GM12878 (cell line): ENCODE results near the gene SMARCC1. TPM values are rescaled to one million over a fixed set of nuclear protein-coding genes. Genes with fewer than 3 reads are reported as not detected.

Source experiments
- ATAC-seq: fragments of 200-7000 bp; cut with Tn5 transposase; 3 replicates; pipeline ENCODE4 v1.9.1; 2020; ENCODE audit warnings: mild to moderate bottlenecking, moderate library complexity
- BruUV-seq: library from RNA; stranded (reverse); fragments of 400-500 nt; replicated peaks from 2 replicates; lab custom pipeline; 2021; lab: Mats Ljungman, UMichigan
- CTCF ChIA-PET: fragments of 300-600 bp; sonication (Branson Sonifier 250); formaldehyde crosslinking; extraction: SDS; loops from one replicate; lab custom pipeline; 2021; ENCODE audit warnings: inconsistent platforms; lab: Yijun Ruan, JAX
- POLR2A ChIA-PET: fragments of 350-600 bp; formaldehyde crosslinking; extraction: SDS; loops from one replicate; lab custom pipeline; 2021; ENCODE audit warnings: inconsistent platforms; lab: Charles Lee
- RAD21 ChIA-PET: fragments of 300-600 bp; sonication (Branson Sonifier 250); formaldehyde crosslinking; loops from one replicate; lab custom pipeline; 2023; ENCODE audit warnings: antibody characterized with exemption; ENCODE audit not compliant: unreplicated experiment; lab: Charles Lee
- SMC1A ChIA-PET: fragments of 300-600 bp; sonication (Branson Sonifier 250); formaldehyde crosslinking; loops from one replicate; lab custom pipeline; 2023; ENCODE audit not compliant: unreplicated experiment, uncharacterized antibody; lab: Charles Lee
- DNase-seq: peaks from one replicate; pipeline ENCODE4 v3.0.0-alpha.2; 2011; ENCODE audit warnings: low read depth, low spot score
- FAIRE-seq: peaks from 3 replicates; lab custom pipeline; 2011; peaks lifted over from hg19 to GRCh38; lab: Jason Lieb, UNC
- H2AFZ ChIP-seq: 2 replicates; pipeline ENCODE4 v1.6.0; 2011; ENCODE audit warnings: low read depth, low read length, control low read depth; ENCODE audit not compliant: control insufficient read depth
- H3K27ac ChIP-seq: 2 replicates; pipeline ENCODE4 v1.5.1; 2011; ENCODE audit warnings: control low read depth; ENCODE audit not compliant: control insufficient read depth, insufficient read depth
- H3K27me3 ChIP-seq, 2 experiments: replicated peaks in 1 of 2; 2 replicates each; pipeline versions ENCODE4 v1.6.0 to v1.6.1; 2011; ENCODE audit warnings: low read length in 1 of 2; ENCODE audit not compliant: control insufficient read depth in 2 of 2, insufficient read depth in 2 of 2
- H3K36me3 ChIP-seq, 2 experiments: 2 replicates each; pipeline ENCODE4 v1.5.1; 2011; ENCODE audit warnings: low read length in 1 of 2; ENCODE audit not compliant: control insufficient read depth in 2 of 2, insufficient read depth in 2 of 2
- H3K4me1 ChIP-seq: 2 replicates; pipeline ENCODE4 v1.6.1; 2011; ENCODE audit warnings: mild to moderate bottlenecking, low read length, moderate library complexity, mixed read lengths; ENCODE audit not compliant: control insufficient read depth, insufficient read depth
- H3K4me2 ChIP-seq: 2 replicates; pipeline ENCODE4 v1.6.0; 2011; ENCODE audit warnings: control low read depth; ENCODE audit not compliant: control insufficient read depth, insufficient read depth
- H3K4me3 ChIP-seq: fragments of 200-600 bp; sonication (generic); 2 replicates; pipeline ENCODE4 v1.5.1; 2016
- H3K79me2 ChIP-seq: 2 replicates; pipeline ENCODE4 v1.6.0; 2011; ENCODE audit warnings: low read length; ENCODE audit not compliant: control insufficient read depth, insufficient read depth
- H3K9ac ChIP-seq: 2 replicates; pipeline ENCODE4 v1.8.0; 2011; ENCODE audit warnings: low read length, control low read depth, mixed read lengths; ENCODE audit not compliant: control insufficient read depth, insufficient read depth
- H3K9me3 ChIP-seq: replicated peaks from 3 replicates; pipeline ENCODE4 v1.5.1; 2011; ENCODE audit warnings: mild to moderate bottlenecking, low read length; ENCODE audit not compliant: control insufficient read depth, insufficient read depth
- H4K20me1 ChIP-seq: 2 replicates; pipeline ENCODE4 v1.6.0; 2011; ENCODE audit not compliant: control insufficient read depth, insufficient read depth
- ATF7 ChIP-seq: fragments of 450-650 bp; IDR thresholded peaks from 2 replicates; pipeline ENCODE4 v1.6.1; 2016; ENCODE audit warnings: low read depth, mild to moderate bottlenecking
- BMI1 ChIP-seq: fragments of 450-650 bp; IDR thresholded peaks from 2 replicates; pipeline ENCODE4 v1.6.1; 2016; ENCODE audit warnings: mild to moderate bottlenecking, moderate library complexity, borderline replicate concordance
- IKZF1 ChIP-seq: fragments of 450-650 bp; conservative IDR thresholded peaks from 2 replicates; pipeline ENCODE4 v1.6.1; 2017; ENCODE audit warnings: antibody characterized with exemption, mild to moderate bottlenecking
- RUNX3 ChIP-seq: IDR thresholded peaks from 2 replicates; pipeline ENCODE4 v1.6.1; 2012; ENCODE audit warnings: low read length, inconsistent platforms
- SP1 ChIP-seq: IDR thresholded peaks from one replicate; pipeline ENCODE4 v1.6.1; 2011; ENCODE audit warnings: low read depth, low read length
- TBL1XR1 ChIP-seq: IDR thresholded peaks from 2 replicates; pipeline ENCODE4 v1.6.1; 2012; ENCODE audit warnings: low read depth, low read length, improper control_type of control experiment
- in situ Hi-C: fragments of 300-500 bp; cut with MboI; formaldehyde crosslinking; loops from 9 replicates; pipeline ENCODE4 v1.14.3; 2018; ENCODE audit warnings: mixed read lengths
- intact Hi-C: fragments of 100-400 bp; cut with micrococcal nuclease; formaldehyde crosslinking; loops from one replicate; pipeline ENCODE4 v1.14.2; 2022; ENCODE audit not compliant: unreplicated experiment
- polyA plus RNA-seq, 11 experiments: library from polyadenylated mRNA; depleted of rRNA in 4 of 11; unstranded in 6 of 11; stranded (reverse) in 5 of 11; fragments of >200 nt; fragmentation: Nextera tagmentation in 4 of 11; fragmentation: Illumina TruSeq in 1 of 11; extraction: Ambion mirVana in 4 of 11; extraction: Trizol in 1 of 11; gene quantifications; 1 replicate in 1 of 11; 2 replicates in 10 of 11; pipeline versions ENCODE4 v1.2.1 to v1.2.3, GENCODE V29; 2011 to 2016; ENCODE audit warnings: inconsistent platforms in 2 of 11, missing spikeins in 2 of 11, low read depth in 1 of 11
- total RNA-seq, 4 experiments: library from RNA; depleted of rRNA in 3 of 4; stranded (reverse); fragments of >200 nt in 3 of 4; fragmentation: Illumina TruSeq in 1 of 4; extraction: Trizol in 1 of 4; gene quantifications; 2 replicates each; pipeline versions ENCODE4 v1.2.1 to v1.2.3, GENCODE V29; 2013 to 2021
- TF ChIP-seq, protein P1 (sequence below): fragments of 450-650 bp; IDR thresholded peaks from 2 replicates; pipeline ENCODE4 v1.6.1; 2017; ENCODE audit warnings: mild to moderate bottlenecking, moderate library complexity

SMARCC1 gene
- total and polyA plus RNA-seq, 10 of the 15 experiments (the other 5 are each of a cell fraction or from before 2014, with no cell fraction given): 26.6 to 147 (median 57.1) TPM

DNA sequence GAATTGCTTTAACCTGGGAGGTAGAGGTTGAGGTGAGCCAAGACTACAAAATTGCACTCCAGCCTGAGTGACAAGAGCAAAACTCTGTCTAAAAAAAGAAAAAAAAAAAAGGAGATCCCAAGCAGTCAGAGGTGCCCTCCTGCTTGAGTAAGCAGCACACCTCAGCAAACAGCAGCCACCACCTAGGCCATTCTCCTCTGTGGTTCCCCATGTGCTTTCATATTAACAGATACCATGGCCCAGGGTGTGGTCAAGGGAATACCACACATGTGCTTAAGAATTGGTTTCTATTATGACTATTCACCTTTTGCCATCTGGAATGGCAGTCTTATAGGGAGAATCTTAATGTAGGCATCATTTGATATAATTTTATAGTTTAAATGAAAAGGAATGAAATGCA lies 178.4 kb downstream of the SMARCC1 start:
- no peaks in the 10 kb centered on the region for H3K27me3 ChIP-seq
- no peaks in the 10 kb centered on the region for H3K4me1 ChIP-seq
- no TSS peak for BruUV-seq
- SMC1A ChIA-PET: no interaction called here
- CTCF ChIA-PET: interaction anchor here (0.9 to 1.1 kb wide), 2 partner anchors 11 to 13 kb away, joined by 3 read pairs; no protein-coding TSS in a partner anchor
- peaks cover 10 to 22% of the 10 kb centered on the region in 2 experiments for H3K36me3 ChIP-seq
- DNase-seq (no peak), ATAC-seq (no peak), FAIRE-seq (no peak)
- no peaks in the 10 kb centered on the region for H3K79me2 ChIP-seq
- in situ Hi-C loops: no loop called here
- H3K4me2 ChIP-seq: no peak overlapping the region
- RAD21 ChIA-PET: no interaction called here
- H3K9me3 ChIP-seq: no peaks in the 10 kb centered on the region
- intact Hi-C loops: no loop called here
- no peak overlapping the region for H3K27ac ChIP-seq
- no peak overlapping the region for H2AFZ ChIP-seq
- no peak for TF ChIP-seq SP1
- no peak for TF ChIP-seq RUNX3
- TF ChIP-seq, protein P1, sequence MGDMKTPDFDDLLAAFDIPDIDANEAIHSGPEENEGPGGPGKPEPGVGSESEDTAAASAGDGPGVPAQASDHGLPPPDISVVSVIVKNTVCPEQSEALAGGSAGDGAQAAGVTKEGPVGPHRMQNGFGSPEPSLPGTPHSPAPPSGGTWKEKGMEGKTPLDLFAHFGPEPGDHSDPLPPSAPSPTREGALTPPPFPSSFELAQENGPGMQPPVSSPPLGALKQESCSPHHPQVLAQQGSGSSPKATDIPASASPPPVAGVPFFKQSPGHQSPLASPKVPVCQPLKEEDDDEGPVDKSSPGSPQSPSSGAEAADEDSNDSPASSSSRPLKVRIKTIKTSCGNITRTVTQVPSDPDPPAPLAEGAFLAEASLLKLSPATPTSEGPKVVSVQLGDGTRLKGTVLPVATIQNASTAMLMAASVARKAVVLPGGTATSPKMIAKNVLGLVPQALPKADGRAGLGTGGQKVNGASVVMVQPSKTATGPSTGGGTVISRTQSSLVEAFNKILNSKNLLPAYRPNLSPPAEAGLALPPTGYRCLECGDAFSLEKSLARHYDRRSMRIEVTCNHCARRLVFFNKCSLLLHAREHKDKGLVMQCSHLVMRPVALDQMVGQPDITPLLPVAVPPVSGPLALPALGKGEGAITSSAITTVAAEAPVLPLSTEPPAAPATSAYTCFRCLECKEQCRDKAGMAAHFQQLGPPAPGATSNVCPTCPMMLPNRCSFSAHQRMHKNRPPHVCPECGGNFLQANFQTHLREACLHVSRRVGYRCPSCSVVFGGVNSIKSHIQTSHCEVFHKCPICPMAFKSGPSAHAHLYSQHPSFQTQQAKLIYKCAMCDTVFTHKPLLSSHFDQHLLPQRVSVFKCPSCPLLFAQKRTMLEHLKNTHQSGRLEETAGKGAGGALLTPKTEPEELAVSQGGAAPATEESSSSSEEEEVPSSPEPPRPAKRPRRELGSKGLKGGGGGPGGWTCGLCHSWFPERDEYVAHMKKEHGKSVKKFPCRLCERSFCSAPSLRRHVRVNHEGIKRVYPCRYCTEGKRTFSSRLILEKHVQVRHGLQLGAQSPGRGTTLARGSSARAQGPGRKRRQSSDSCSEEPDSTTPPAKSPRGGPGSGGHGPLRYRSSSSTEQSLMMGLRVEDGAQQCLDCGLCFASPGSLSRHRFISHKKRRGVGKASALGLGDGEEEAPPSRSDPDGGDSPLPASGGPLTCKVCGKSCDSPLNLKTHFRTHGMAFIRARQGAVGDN: no peak
- TF ChIP-seq BMI1: no peak
- TF ChIP-seq TBL1XR1: no peak
- no peak for TF ChIP-seq ATF7
- no peak for TF ChIP-seq IKZF1
- H4K20me1 ChIP-seq: no peaks in the 10 kb centered on the region
- H3K4me3 ChIP-seq: no peak overlapping the region
- POLR2A ChIA-PET: interaction anchor here (0.7 kb wide), 1 partner anchor 1978 kb away, joined by 3 read pairs; no protein-coding TSS in a partner anchor
- no peak overlapping the region for H3K9ac ChIP-seq
